HT1080 (cell line): Measurements from ENCODE around the gene HGF. TPM values are rescaled to one million over a fixed set of nuclear protein-coding genes. Genes with fewer than 3 reads are reported as not detected.
A peak's percentile ranks its signal among the peaks of the same experiment; 100 is the strongest.

Experiments
- DNase-seq: peaks from one replicate; pipeline ENCODE4 v3.0.0-alpha.2; 2015; ENCODE audit warnings: low read depth
- total RNA-seq: library from RNA; depleted of rRNA; stranded (reverse); fragments of >200 nt; shearing (Covaris generic); gene quantifications from 2 replicates; pipeline ENCODE4 v1.2.3, GENCODE V29; 2014

HGF gene
- total RNA-seq, 1 experiment from 2014 or later = not detected

DNA sequence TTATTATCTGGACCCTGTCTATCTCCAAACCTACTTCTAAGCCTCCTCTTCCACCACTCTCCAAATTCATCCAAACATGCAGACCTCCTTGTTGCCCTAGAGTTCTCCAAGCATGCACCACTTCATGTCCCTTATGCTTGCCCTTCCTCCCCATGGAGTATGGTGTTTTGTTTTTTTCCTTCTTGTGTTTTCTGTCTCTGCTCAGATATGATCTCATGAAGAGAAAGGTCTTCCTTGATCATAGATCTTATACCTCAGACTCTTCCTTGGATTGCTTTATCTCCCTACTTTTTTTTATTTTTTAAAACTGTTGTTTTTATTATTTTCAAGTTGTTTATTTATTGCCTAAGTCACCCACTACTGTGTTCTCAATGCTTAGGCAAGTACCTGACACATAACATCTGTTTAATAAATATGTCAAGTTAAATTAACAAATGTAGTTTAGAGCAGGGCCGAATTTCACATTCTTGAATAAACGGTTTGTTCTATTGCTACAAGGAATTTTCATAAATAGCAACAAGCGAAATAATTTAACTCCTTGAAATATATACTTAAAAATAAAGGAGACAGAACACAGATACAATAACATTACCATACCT, 84.5 kb downstream of the HGF start:
- DNase-seq = no peak

DNA sequence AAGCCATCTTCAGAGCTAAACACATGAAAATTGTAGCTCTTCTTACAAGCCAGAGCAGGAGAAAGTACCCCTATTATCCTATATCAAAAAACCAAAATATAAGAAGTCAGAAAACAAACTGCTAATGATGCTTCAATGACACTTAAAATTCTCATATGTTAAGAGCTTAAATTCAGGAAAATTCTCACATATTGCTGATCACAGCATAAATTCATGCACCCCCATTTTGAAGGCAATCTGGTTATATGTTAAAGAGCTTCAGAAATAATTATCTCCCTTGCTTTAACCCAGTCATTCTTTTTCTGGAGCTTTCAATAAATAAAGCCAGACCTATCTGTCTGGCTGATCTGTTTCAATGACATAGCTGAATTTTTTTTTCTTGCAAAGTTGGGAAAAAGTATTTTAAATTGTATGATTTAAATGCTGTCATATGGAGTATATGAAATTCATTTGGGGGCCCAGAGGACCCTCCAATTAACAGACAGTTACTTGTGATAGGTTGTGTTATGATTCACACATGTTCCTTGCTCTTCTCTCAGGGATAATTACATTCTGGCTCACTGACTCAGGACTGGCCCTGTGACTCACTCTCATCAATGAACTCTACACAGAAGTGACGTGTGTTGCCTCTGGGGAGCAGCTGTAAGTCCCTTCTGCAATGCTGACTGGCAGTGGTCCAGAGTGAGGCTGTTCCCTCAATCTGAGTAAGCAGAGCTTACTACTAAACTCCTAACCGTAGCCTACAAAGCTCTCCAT, 85.2 kb downstream of the HGF start:
- DNase-seq = peak; percentile 99

GRCh38 chr7:81684033-81684432, 85.8 kb downstream of the HGF start:
- no peak for DNase-seq

- DNase-seq = no peak
These were observed 87.0 kb downstream of the HGF start for GRCh38 chr7:81682873-81683272.

- no peak for DNase-seq
These were observed 89.7 kb downstream of the HGF start for GRCh38 chr7:81680120-81680519.

GRCh38 chr7:81676813-81677212, 93.0 kb downstream of the HGF start:
- peak; percentile 74 for DNase-seq

DNA sequence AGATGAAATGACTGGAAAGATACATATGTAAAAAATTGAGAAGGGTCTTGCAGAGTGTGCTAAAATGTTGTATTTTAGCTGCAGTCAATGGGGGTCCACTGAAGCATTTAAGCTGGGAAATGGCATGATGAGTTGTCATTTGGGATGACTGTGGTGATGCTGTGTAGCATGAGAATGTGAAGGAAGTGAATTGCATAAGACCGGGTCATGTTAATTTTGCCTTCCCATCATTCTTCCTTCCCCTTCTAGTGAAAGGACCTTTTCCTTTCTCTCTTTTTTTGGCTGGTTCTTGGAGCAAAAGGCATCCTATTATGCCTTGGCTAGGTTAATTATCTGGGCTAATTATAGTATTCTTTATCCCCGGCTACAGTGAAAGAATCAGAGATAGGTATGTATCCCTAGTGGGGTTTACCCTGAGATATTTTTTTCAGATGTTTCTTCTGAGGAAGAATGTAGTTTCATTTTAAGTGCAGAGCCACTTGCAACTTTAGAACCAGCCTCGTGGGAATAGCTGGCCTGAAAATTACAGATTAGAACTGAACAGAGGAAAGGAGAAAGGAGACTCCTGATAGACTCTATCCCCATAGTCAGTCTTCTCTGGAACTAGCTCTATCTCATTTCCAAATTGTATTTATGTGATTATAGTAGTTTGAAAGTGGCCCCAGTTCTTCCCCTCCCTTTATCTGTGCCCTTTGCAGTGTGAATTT, 93.6 kb downstream of the HGF start:
- DNase-seq = peak; percentile 17

GRCh38 chr7:81674431-81674830, 95.4 kb downstream of the HGF start:
- DNase-seq = no peak

DNA sequence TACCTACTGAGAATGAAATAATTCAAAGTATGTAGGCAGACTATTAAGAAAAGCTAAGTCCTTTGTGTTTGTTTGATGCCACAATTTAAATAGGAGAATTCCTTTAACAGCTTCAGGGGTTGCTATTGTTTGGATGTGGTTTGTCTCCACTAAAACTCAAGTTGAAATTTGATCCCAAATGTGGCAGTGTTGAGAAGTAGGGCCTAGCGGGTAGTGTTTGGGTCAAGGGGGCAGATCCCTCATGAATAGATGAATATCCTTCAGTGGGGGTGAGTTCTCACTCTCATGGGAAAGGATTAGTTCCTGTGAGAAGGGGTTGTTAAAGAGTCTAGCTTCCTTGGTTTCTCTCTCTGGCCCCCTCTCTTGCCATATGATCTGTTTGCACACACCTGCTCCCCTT, 97.0 kb downstream of the HGF start:
- peak; percentile 16 for DNase-seq

DNA sequence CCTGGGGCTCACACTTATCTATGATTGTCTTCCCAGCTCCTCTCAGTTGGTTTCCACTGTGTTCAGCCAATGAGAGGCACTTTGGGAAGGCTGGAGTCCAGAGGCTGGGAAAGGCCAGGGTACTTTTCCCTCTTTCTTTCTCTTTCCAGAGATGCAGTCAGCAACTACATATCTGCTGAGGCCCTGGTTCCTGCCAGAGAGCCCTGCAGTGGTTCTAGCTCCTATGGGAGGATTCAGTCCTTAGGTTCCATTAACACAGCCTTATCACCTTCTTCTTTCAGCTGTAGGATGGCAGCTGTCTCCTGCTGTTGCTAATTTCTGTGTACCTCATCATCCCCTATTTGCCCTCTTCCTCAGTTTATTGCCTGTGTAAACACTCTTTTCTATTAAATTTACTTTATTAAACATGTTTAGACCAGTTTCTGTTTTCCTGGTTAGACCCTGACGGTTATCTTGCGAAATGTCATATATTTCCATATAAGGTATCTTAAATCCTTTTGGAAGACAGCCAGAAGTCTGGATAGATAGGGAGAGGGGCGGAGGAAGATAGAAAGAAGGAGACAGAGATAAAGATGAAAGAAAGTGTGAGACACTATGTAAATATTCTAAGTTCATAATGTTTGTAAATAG, 100.3 kb downstream of the HGF start:
- DNase-seq = no peak

- no peak for DNase-seq
These were observed 103.6 kb downstream of the HGF start for GRCh38 chr7:81666209-81666608.

DNA sequence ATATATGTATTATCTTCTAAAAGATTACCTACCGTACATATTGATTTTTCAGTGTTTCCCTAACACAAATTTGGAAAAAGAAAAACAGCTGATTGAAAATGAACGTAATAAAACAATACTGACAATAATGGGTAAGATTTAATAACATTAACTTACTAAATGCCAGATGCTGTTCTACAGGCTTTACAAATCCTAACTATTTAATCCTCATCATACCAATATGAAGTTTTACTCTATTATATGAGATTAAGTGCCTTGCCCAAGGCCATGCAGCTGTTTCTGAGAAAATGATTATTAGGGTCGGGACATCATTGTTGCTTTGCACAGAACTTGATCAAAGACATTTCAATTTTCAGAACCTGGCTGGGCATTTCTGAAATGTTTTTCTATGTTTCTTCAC, 104.6 kb downstream of the HGF start:
- DNase-seq = no peak

- DNase-seq = no peak
These were observed 105.5 kb downstream of the HGF start for GRCh38 chr7:81664304-81664703.

DNA sequence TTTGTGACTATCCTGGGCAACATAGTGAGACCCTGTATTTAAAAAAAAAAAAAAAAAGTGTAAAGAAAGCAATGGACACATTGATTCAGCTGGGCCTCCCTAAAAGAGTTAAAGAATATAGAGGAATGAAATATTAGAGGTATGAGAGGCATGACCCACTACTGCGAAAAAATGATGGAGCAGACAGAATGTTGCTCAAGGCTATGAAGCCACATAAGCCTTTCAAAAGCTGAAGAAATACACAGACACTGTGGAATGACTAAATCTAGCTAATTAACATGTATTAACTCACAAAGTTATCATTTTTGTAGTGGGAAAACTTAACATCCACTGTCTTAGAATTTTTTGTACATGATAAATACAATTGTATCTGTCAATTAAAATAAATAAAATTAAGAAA, 107.3 kb downstream of the HGF start:
- DNase-seq = no peak

DNA sequence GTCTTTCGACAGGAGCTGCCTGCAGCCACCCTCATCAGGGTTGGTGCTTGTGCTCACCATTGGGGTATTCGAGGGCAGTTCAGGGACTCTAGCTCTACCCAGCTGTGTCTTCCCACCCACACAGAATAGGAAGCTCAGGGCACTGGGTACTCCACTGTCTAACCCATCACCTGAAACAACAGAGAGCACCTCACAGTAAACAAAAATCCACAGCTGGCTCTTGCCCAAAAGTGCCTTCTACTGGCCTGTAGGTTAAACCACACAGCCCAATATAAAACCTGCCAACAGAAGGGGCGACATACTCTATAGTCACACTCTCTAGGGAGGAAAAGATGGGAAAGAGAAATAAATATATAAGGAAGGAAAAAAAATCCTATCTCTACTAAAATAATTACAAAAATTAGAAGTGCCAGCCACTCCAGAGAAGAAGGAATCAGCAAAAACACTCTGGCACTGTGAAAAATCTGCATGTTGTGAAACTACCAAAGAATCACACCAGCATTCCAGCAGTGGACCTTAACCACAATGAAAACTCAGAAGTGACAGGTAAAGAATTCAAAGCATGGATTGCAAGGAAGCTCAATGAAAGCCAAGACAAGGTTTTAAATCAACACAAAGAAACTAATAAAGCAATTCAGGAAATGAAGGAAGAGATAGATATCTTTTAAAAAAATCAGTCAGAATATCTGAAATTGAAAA, 110.0 kb downstream of the HGF start:
- no peak for DNase-seq

GRCh38 chr7:81657551-81657950, 112.3 kb downstream of the HGF start:
- no peak for DNase-seq

DNA sequence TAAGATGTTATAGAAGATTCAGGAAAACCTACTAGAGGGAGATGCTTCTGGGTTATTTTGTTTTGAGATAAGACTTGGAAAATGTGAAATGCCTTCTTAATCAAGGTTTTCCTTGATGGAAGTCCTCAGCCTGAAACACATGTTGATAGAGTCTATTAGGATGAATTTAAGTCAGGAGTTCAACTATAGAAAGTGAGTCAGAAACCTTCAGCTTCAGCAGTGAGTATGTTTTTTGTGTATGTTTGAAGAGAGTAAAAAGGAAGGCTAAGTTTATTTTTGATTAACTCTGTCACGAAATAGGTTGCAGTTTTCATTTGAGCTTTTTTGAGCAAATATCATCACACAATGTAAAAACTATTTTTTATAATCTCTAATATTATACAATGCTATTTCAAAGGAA, 114.6 kb downstream of the HGF start:
- no peak for DNase-seq

DNA sequence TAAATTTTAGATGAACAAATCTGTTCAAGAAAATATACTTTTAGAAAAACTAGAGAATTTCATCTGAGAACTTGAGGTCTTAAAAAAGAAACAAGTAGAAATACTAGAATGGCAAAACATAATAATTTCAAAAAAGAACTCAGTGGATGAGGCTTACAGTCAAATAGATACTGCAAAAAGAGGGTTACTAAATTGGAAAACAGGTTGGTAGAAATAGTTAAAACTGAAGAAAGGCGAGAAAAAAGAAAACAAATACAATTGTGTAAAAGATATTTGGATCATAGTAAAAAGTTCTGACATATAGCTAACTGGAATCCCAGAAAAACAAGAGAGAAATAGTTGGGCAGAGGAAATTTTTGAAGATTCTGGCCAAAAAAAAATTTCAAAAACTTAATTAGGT, 117.6 kb downstream of the HGF start:
- DNase-seq = no peak
